Purkinje cell (primary cell): ENCODE results near the gene G2E3. TPM values are rescaled to one million over a fixed set of nuclear protein-coding genes. Genes with fewer than 3 reads are reported as not detected.

Experiments
- polyA plus RNA-seq: library from polyadenylated mRNA; unstranded; fragments of >200 nt; fragmentation: Nextera tagmentation; gene quantifications from 2 replicates; pipeline ENCODE4 v1.2.1, GENCODE V29; 2014

Gene G2E3, protein sequence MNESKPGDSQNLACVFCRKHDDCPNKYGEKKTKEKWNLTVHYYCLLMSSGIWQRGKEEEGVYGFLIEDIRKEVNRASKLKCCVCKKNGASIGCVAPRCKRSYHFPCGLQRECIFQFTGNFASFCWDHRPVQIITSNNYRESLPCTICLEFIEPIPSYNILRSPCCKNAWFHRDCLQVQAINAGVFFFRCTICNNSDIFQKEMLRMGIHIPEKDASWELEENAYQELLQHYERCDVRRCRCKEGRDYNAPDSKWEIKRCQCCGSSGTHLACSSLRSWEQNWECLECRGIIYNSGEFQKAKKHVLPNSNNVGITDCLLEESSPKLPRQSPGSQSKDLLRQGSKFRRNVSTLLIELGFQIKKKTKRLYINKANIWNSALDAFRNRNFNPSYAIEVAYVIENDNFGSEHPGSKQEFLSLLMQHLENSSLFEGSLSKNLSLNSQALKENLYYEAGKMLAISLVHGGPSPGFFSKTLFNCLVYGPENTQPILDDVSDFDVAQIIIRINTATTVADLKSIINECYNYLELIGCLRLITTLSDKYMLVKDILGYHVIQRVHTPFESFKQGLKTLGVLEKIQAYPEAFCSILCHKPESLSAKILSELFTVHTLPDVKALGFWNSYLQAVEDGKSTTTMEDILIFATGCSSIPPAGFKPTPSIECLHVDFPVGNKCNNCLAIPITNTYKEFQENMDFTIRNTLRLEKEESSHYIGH
- 24.2 and 45.4 TPM in 2 replicates for polyA plus RNA-seq

DNA sequence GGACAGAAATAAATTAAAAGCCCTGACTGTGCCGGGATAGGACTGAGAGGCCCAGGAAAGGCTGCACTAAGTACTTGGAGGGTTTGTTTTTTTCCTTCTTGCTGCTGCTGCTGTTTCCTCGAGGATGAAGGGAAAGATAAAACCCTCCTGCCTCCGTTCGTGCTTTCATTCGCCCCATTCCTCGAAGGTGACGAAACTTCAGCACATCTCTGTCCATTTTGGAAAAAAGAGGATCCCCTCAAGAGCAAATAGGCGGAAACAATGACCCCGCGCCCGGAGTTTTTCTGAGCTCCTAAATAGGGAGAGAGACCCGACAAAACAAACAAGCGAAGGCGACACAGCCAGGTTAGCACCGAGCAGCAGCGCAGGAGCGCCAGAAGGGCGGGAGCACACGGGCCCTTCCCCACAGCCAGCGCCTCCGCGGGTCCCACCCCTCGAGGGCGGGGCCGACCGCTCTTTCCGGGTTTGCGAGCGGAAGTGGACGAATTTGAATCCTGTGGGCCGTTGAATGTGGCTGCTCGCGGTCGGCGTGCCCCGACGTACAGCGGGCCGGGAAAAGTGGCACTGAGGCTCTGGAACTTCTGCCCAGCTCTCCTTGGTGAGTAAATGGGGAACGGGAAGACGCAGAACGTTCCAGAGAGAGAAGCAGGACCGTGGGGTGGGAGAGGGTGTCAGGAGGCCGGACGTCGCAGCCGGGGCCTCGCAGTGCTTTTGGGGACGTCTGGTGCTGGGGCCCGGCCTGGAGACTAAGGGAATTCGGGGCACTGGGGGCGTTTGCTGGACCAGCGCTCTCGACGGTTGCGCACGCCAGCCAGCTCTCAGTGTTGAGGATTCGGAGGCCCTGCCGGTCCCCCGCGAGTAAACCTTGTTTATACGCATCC is at the start of gene G2E3:
TSS of gene G2E3 (plus strand) at position 484 of the 881 bp plus-strand sequence. CDS start 21,922 bp downstream, outside the sequence.

DNA sequence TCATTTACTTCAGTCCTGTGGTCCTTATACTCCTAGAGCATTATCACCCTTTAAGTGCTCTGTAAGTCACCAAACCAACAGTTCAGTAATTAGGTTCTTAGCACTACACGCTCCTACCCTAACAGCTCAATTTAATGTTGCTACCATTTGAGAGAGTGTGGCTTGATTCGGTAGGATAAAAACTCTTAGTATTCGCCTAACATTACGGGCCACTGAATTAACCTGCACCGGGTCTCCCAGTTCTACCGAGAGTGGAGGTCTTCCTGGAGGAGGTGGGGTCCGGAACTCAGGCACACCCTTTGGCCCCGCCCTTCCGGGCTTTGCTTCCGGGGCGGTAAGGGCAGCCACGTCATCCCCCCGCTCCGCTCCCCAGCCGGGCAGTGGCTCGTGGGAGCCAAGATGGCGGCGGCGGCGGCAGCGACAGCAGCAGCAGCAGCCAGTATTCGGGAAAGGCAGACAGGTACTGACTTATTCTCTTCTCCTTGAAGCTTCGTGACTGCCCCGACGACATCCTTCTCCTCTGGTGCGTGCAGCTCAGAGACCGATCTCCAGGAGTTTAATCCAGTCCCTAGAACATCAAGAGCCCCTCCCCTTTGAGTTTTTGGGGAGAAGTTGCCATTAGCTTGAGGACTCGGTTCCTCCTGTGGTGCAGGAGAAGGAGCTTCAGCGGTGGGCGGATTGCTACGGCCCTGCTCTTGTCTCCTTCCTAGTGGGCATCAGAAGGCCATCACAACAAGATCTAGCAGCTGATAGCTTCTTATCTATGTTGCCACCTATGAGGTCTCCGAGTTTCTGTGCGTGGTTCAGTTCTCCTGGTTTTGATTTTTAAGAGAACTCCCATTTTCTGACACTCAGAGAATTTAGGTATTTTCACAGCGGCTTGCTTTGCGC is 63.2 kb downstream of the G2E3 start, which contains the start of gene SCFD1:
TSS of gene SCFD1 (plus strand) at position 380 of the 891 bp plus-strand sequence. CDS start at position 400, 20 bp downstream.

Other genes with a start within 250 kb of the G2E3 start
- gene SCFD1, start 63.2 kb downstream of the G2E3 start, polyA plus RNA-seq = 121 and 146 TPM in 2 replicates